HEK293 (cell line): ENCODE data around the gene UBE3A.

Experiments used
- TCF7L2 ChIP-seq: IDR thresholded peaks from 2 replicates; pipeline ENCODE4 v1.6.1; 2011; ENCODE audit warnings: low read depth, mild to moderate bottlenecking, inconsistent platforms, low read length, moderate library complexity, borderline replicate concordance
- ZFP41 ChIP-seq: fragments of 450-650 bp; formaldehyde crosslinking; IDR thresholded peaks from 2 replicates; pipeline ENCODE4 v1.5.1; 2016; ENCODE audit warnings: missing biosample characterization, missing genetic modification characterization, borderline replicate concordance
- ZFP69B ChIP-seq: fragments of 450-650 bp; formaldehyde crosslinking; IDR thresholded peaks from 2 replicates; pipeline ENCODE4 v1.5.1; 2016; ENCODE audit warnings: missing biosample characterization, missing genetic modification characterization
- ZNF16 ChIP-seq: fragments of 450-650 bp; formaldehyde crosslinking; IDR thresholded peaks from 2 replicates; pipeline ENCODE4 v1.5.1; 2016; ENCODE audit warnings: low read depth, missing biosample characterization, missing genetic modification characterization

DNA sequence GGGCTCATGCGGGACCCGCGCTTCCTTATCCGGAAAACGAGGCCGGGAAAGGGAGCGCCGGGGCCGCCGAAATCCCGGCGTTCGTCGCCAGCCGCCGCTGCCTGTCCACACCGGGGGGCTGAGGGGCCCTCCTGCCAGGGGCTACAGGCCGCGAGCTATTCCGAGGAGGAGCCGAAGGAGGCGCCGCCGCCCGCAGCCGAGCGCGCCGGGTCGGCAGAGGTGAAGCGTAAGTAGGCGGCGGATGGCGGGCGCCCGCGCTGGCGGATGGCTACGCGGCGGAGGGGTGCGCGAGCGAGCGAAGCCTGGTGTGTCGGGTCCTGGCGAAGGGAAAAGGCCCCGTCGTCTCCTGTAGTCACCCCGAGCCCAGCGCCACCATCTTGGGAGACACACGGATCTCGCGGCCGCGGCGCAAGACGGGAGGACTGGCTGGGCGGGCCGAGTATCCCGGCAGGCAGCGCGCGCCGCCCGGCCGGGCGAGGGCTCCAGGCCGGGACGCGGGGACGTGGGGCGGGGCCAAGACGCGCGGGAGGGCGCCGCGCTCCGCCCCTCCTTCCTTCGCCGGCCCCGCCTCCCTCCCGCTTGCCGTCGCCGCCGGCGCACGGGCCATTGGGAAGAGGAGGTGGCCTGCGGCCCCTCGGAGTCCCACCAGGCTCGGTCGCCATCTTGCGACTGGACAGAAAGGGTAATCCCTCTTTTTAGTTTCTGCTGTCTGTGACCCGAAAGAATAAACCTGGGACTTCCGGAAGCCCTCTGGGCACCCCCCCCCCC is at the start of gene UBE3A:
- TF ChIP-seq ZNF16 = no peak
- TF ChIP-seq ZFP69B (tag by site-specific recombination) = no peak
- TF ChIP-seq TCF7L2 = no peak
- TF ChIP-seq ZFP41 (tag by site-specific recombination) = no peak
